HepG2 (cell line): ENCODE results near the gene TBC1D20. TPM values are rescaled to one million over a fixed set of nuclear protein-coding genes. Genes with fewer than 3 reads are reported as not detected.
A peak's percentile ranks its signal among the peaks of the same experiment; 100 is the strongest.

Experiments
- ATF2 ChIP-seq: sonication (generic); formaldehyde crosslinking; IDR thresholded peaks from 2 replicates; pipeline ENCODE4 v1.4.0; 2020; ENCODE audit warnings: missing genetic modification reagents
- GATAD1 ChIP-seq: IDR thresholded peaks from 2 replicates; pipeline ENCODE4 v1.6.1; 2016; ENCODE audit warnings: missing genetic modification reagents, missing compliant biosample characterization
- HDAC2 ChIP-seq: sonication (generic); formaldehyde crosslinking; IDR thresholded peaks from 2 replicates; pipeline ENCODE4 v1.4.0; 2020; ENCODE audit warnings: missing genetic modification reagents
- HOXA5 ChIP-seq: sonication (generic); formaldehyde crosslinking; IDR thresholded peaks from 2 replicates; pipeline ENCODE4 v1.4.0; 2020; ENCODE audit warnings: missing genetic modification reagents
- KDM4B ChIP-seq: sonication (generic); formaldehyde crosslinking; IDR thresholded peaks from 2 replicates; pipeline ENCODE4 v1.4.0; 2020; ENCODE audit warnings: missing genetic modification reagents
- NCOR1 ChIP-seq: fragments of 200-600 bp; sonication (generic); IDR thresholded peaks from 2 replicates; pipeline ENCODE4 v1.7.0; 2017; ENCODE audit warnings: antibody characterized with exemption, low read length, borderline replicate concordance
- SAP130 ChIP-seq: IDR thresholded peaks from 2 replicates; pipeline ENCODE4 v1.6.1; 2016; ENCODE audit warnings: low read depth
- TCF7 ChIP-seq: sonication (generic); IDR thresholded peaks from 2 replicates; pipeline ENCODE4 v1.6.1; 2016; ENCODE audit warnings: antibody characterized with exemption, low read depth
- ZBTB33 ChIP-seq: sonication (generic); formaldehyde crosslinking; IDR thresholded peaks from 2 replicates; pipeline ENCODE4 v1.4.0; 2020; ENCODE audit warnings: missing genetic modification reagents
- ZNF275 ChIP-seq: sonication (generic); formaldehyde crosslinking; IDR thresholded peaks from 2 replicates; pipeline ENCODE4 v1.8.0; 2022; ENCODE audit warnings: missing genetic modification reagents, mild to moderate bottlenecking, inconsistent platforms, borderline replicate concordance
- ZNF337 ChIP-seq: sonication (generic); formaldehyde crosslinking; IDR thresholded peaks from 2 replicates; pipeline ENCODE4 v1.5.1; 2020; ENCODE audit warnings: missing genetic modification reagents, low read depth, mild to moderate bottlenecking, borderline replicate concordance
- ZNF362 ChIP-seq: sonication (generic); formaldehyde crosslinking; IDR thresholded peaks from 2 replicates; pipeline ENCODE4 v1.4.0; 2020; ENCODE audit warnings: missing genetic modification reagents, mild to moderate bottlenecking, borderline replicate concordance
- ZNF468 ChIP-seq: sonication (generic); formaldehyde crosslinking; IDR thresholded peaks from 2 replicates; pipeline ENCODE4 v1.8.0; 2022; ENCODE audit warnings: mild to moderate bottlenecking, moderate library complexity, missing genetic modification reagents
- ZNF512B ChIP-seq: sonication (generic); formaldehyde crosslinking; IDR thresholded peaks from 2 replicates; pipeline ENCODE4 v1.5.1; 2020; ENCODE audit warnings: missing genetic modification reagents, mild to moderate bottlenecking, borderline replicate concordance
- ZNF761 ChIP-seq: sonication (generic); formaldehyde crosslinking; conservative IDR thresholded peaks from 2 replicates; pipeline ENCODE4 v1.4.0; 2020; ENCODE audit warnings: mild to moderate bottlenecking, missing genetic modification reagents
- ZNF770 ChIP-seq: sonication (generic); formaldehyde crosslinking; IDR thresholded peaks from 2 replicates; pipeline ENCODE4 v1.5.0; 2020; ENCODE audit warnings: mild to moderate bottlenecking, missing genetic modification reagents
- ZNF777 ChIP-seq: sonication (generic); formaldehyde crosslinking; IDR thresholded peaks from 2 replicates; pipeline ENCODE4 v1.4.0; 2020; ENCODE audit warnings: missing genetic modification reagents
- polyA plus RNA-seq, 8 experiments: library from polyadenylated mRNA; depleted of rRNA in 3 of 8; stranded (reverse) in 7 of 8; unstranded in 1 of 8; fragments of >200 nt; fragmentation: Illumina TruSeq in 4 of 8; extraction: Trizol in 4 of 8; gene quantifications; 2 replicates each; pipeline versions ENCODE4 v1.2.1 to v1.2.3, GENCODE V29; 2011 to 2016; ENCODE audit warnings: low read depth in 4 of 8, missing spikeins in 1 of 8, mixed read lengths in 1 of 8; ENCODE audit not compliant: insufficient read depth in 1 of 8
- total RNA-seq, 5 experiments: library from RNA; depleted of rRNA; stranded (reverse); fragments of >200 nt; fragmentation: Illumina TruSeq; extraction: Trizol; gene quantifications; 2 replicates each; pipeline ENCODE4 v1.2.3, GENCODE V29; 2016; ENCODE audit warnings: low read depth in 1 of 5

Gene TBC1D20
- total and polyA plus RNA-seq, 2 of the 13 experiments (the other 11 are each of a cell fraction or from before 2014, with no cell fraction given): 36.6 to 47.1 TPM

GRCh38 chr20:510328-511057, 48.2 kb upstream of the TBC1D20 start (continued):
- TF ChIP-seq ZNF275 (0 out of 2 replicates have a peak, but pooled peaks have one; percentile 66), HOXA5 (CRISPR knock-in tag) (peak; percentile 61; the same call in 1 of the 2 replicates), NCOR1 (peak; percentile 85; the same call in 1 of the 2 replicates), TCF7 (peak; percentile 40; the same call in 1 of the 2 replicates), HDAC2 (CRISPR knock-in tag) (peak; percentile 79), ZNF770 (peak; percentile 100), ATF2 (CRISPR knock-in tag) (peak; percentile 29; the same call in 1 of the 2 replicates), KDM4B (CRISPR knock-in tag) (0 out of 2 replicates have a peak, but pooled peaks have one; percentile 36), ZNF512B (CRISPR knock-in tag) (peak; percentile 68; the same call in 1 of the 2 replicates), ZBTB33 (CRISPR knock-in tag) (peak; percentile 65), ZNF362 (CRISPR knock-in tag) (peak; percentile 81; the same call in 1 of the 2 replicates), ZNF337 (peak; percentile 59; the same call in 1 of the 2 replicates), GATAD1 (CRISPR knock-in tag) (peak; percentile 40; the same call in 1 of the 2 replicates), ZNF468 (CRISPR knock-in tag) (0 out of 2 replicates have a peak, but pooled peaks have one; percentile 53), ZNF761 (CRISPR knock-in tag) (peak; percentile 84; the same call in 1 of the 2 replicates), ZNF777 (CRISPR knock-in tag) (0 out of 2 replicates have a peak, but pooled peaks have one; percentile 25), SAP130 (CRISPR knock-in tag) (peak; percentile 90)
